Measurements from ENCODE around the gene SLC35G6. TPM values are rescaled to one million over a fixed set of nuclear protein-coding genes. Genes with fewer than 3 reads are reported as not detected.

SLC35G6 gene
- total and polyA plus RNA-seq, 2 of the 13 experiments (the other 11 are each of a cell fraction or from before 2014, with no cell fraction given): 0.07 TPM; not detected in 1

GRCh38 chr17:7438656-7439460 lies 42.4 kb upstream of the SLC35G6 start:
- ATAC-seq (no peak), FAIRE-seq (no peak), DNase-seq (ENCODE audit: low spot score) (no peak)
- Histone ChIP-seq H3K4me2 (ENCODE audit: low read depth, low read length) (peak overlapping the region; percentile 94), H3K9ac (ENCODE audit: insufficient read depth, low read depth, low read length) (peak overlapping the region; percentile 68; the same call in 1 of the 2 replicates), H4K20me1 (ENCODE audit: insufficient read depth, low read length) (no peaks in the 10 kb centered on the region), H3K4me3 (replicated peaks in 1 of 3; ENCODE audit: insufficient read depth in 1 of 3, low read depth in 2 of 3, low read length in 3 of 3) (peak overlapping the region; percentile 60 to 80 (median 73); a peak in 5 of 6 replicates), H3K36me3 (replicated peaks in 1 of 2; ENCODE audit: control insufficient read depth in 1 of 2, insufficient read depth in 2 of 2, low read length in 2 of 2) (no peaks in the 10 kb centered on the region), H2AFZ (ENCODE audit: low read length) (no peak overlapping the region), H3K9me3 (ENCODE audit: low read length) (no peaks in the 10 kb centered on the region), H3K4me1 (ENCODE audit: insufficient read depth, low read length) (peaks cover 53% of the 10 kb centered on the region), H3K27ac (ENCODE audit: extremely low read length, insufficient read depth, low read length) (no peak overlapping the region), H3K27me3 (ENCODE audit: control insufficient read depth in 1 of 2, insufficient read depth in 2 of 2, low read length in 2 of 2) (peaks cover 6 to 27% of the 10 kb centered on the region in 2 experiments; a peak in 4 of 5 replicates), H3K79me2 (ENCODE audit: insufficient read depth, low read length) (no peaks in the 10 kb centered on the region)
- WGBS (ENCODE audit: low lambda C conversion rate): 59% methylated on average over 11 of the region's 11 CpGs
- intact Hi-C loops (cut with micrococcal nuclease; ENCODE audit: unreplicated experiment): no loop called here
- BruUV-seq (replicated peaks): no TSS peak
- in situ Hi-C loops (cut with HindIII; ENCODE audit: extremely low pct_ligation_motif_present, low pct_unique_long_range_greater_than_20kb): loop anchor here (5.0 kb wide), 2 partner anchors 38 to 82 kb away; partner anchors contain the start of genes TMEM95 and ZBTB4
- CTCF ChIA-PET (ENCODE audit: low intra/inter-chr PET ratio, low total read pairs): no interaction called here
- POLR2A ChIA-PET: interaction anchor here (1.2 to 2.8 kb wide), 2 partner anchors 35 to 109 kb away, joined by 3 to 21 read pairs; partner anchors contain the start of genes NEURL4 and TMEM256
- TF ChIP-seq YEATS4 (CRISPR knock-in tag; IDR thresholded peaks at IDR 0.05; ENCODE audit: borderline replicate concordance): no peak
- TF ChIP-seq ZNF451 (CRISPR knock-in tag; IDR thresholded peaks at IDR 0.05): no peak
- no peak for TF ChIP-seq IRF9 (CRISPR knock-in tag; IDR thresholded peaks at IDR 0.05; ENCODE audit: borderline replicate concordance)
- TF ChIP-seq ZNF770 (CRISPR knock-in tag; IDR thresholded peaks at IDR 0.05): no peak
- TF ChIP-seq FOXK2 (IDR thresholded peaks at IDR 0.05): no peak
- no peak for TF ChIP-seq ZNF160 (CRISPR knock-in tag; IDR thresholded peaks at IDR 0.05)
- TF ChIP-seq TCF7 (IDR thresholded peaks at IDR 0.05; ENCODE audit: low read depth): no peak
- no peak for TF ChIP-seq HNF4G (IDR thresholded peaks at IDR 0.05; ENCODE audit: borderline replicate concordance, low read depth, low read length)
- no peak for TF ChIP-seq HNF4G (CRISPR knock-in tag; IDR thresholded peaks at IDR 0.05; ENCODE audit: borderline replicate concordance, low read depth)
- TF ChIP-seq ZNF777 (CRISPR knock-in tag; IDR thresholded peaks at IDR 0.05): no peak
- TF ChIP-seq SIN3A (IDR thresholded peaks at IDR 0.05; ENCODE audit: borderline replicate concordance, low read depth, low read length): no peak
- no peak for TF ChIP-seq ZSCAN12 (CRISPR knock-in tag; IDR thresholded peaks at IDR 0.05)
- TF ChIP-seq ATF7 (IDR thresholded peaks at IDR 0.05): no peak
- TF ChIP-seq ATF7 (CRISPR knock-in tag; IDR thresholded peaks at IDR 0.05): no peak
- no peak for TF ChIP-seq ELF4 (CRISPR knock-in tag; IDR thresholded peaks at IDR 0.05; ENCODE audit: borderline replicate concordance)
- no peak for TF ChIP-seq ZNF790 (CRISPR knock-in tag; IDR thresholded peaks at IDR 0.05; ENCODE audit: borderline replicate concordance)
- no peak for TF ChIP-seq SP5 (CRISPR knock-in tag; IDR thresholded peaks at IDR 0.05; ENCODE audit: borderline replicate concordance, low read depth)

Measured in HepG2 (cell line).